NT2/D1 (cell line): ENCODE data around the gene CRACR2A.

Source experiments
- SUZ12 ChIP-seq: IDR thresholded peaks from 2 replicates; pipeline ENCODE4 v1.6.1; 2011; ENCODE audit not compliant: insufficient read length, insufficient read depth; ENCODE audit errors: extremely low read depth
- YY1 ChIP-seq: IDR thresholded peaks from 2 replicates; pipeline ENCODE4 v1.6.1; 2011; ENCODE audit not compliant: insufficient read length, insufficient read depth
- ZNF274 ChIP-seq: IDR thresholded peaks from 2 replicates; pipeline ENCODE4 v1.6.1; 2011; ENCODE audit warnings: mild to moderate bottlenecking, low read depth, low read length

- TF ChIP-seq ZNF274 = no peak
- no peak for TF ChIP-seq SUZ12
- TF ChIP-seq YY1 = no peak
These were observed 706 bp downstream of the CRACR2A start for GRCh38 chr12:3752096-3752709.
